Measurements from ENCODE around the gene PLCD1.
A peak's percentile ranks its signal among the peaks of the same experiment; 100 is the strongest.
"Not testable (repeated sequence)": the region's sequence is repeated elsewhere in the genome, so short reads cannot be mapped to it uniquely, and the experiment has no call there.

The PLCD1 gene

GRCh38 chr3:38046821-38047220, 17.4 kb upstream of the PLCD1 start:
- DNase-seq = no peak
- Mint-ChIP-seq H3K36me3 (peaks cover 3% of the 10 kb centered on the region), H3K9me3 (no peaks in the 10 kb centered on the region), H3K27ac (no peak overlapping the region), H3K27me3 (peaks cover 7% of the 10 kb centered on the region), H3K4me3 (no peak overlapping the region), H3K4me1 (no peaks in the 10 kb centered on the region)
- CTCF ChIA-PET = no interaction called here

GRCh38 chr3:38046027-38046426, 16.6 kb upstream of the PLCD1 start:
- Mint-ChIP-seq H3K27me3 (peaks cover 7% of the 10 kb centered on the region), H3K36me3 (peaks cover 3% of the 10 kb centered on the region), H3K27ac (no peak overlapping the region), H3K9me3 (no peaks in the 10 kb centered on the region), H3K4me3 (no peak overlapping the region), H3K4me1 (no peaks in the 10 kb centered on the region)
- CTCF ChIA-PET = interaction anchor here (1.1 kb wide), 1 partner anchor 44 kb away, joined by 4 read pairs; no protein-coding TSS in a partner anchor
- DNase-seq = no peak

GRCh38 chr3:38043486-38043885, 14.0 kb upstream of the PLCD1 start:
- peaks cover 2% of the 10 kb centered on the region for H3K9me3 Mint-ChIP-seq
- peaks cover 21% of the 10 kb centered on the region for H3K4me1 Mint-ChIP-seq
- DNase-seq = no peak
- H3K4me3 Mint-ChIP-seq = no peak overlapping the region
- H3K27me3 Mint-ChIP-seq = peaks cover 7% of the 10 kb centered on the region
- peaks cover 5% of the 10 kb centered on the region for H3K36me3 Mint-ChIP-seq
- H3K27ac Mint-ChIP-seq = no peak overlapping the region
- CTCF ChIA-PET = no interaction called here

- Mint-ChIP-seq H3K4me1 (peaks cover 41% of the 10 kb centered on the region), H3K27ac (peak overlapping the region; percentile 98), H3K36me3 (peaks cover 13% of the 10 kb centered on the region), H3K27me3 (peaks cover 6% of the 10 kb centered on the region), H3K4me3 (peak overlapping the region; percentile 60), H3K9me3 (peaks cover 10% of the 10 kb centered on the region)
- CTCF ChIA-PET = interaction anchor here (1.0 to 1.8 kb wide), 3 partner anchors 12 to 44 kb away, joined by 4 to 7 read pairs (median 5); no protein-coding TSS in a partner anchor
- no peak for DNase-seq
These were observed 11.0 kb upstream of the PLCD1 start for GRCh38 chr3:38040401-38040800.

- Mint-ChIP-seq H3K27me3 (peaks cover 1% of the 10 kb centered on the region), H3K27ac (peak overlapping the region; percentile 98), H3K4me1 (peaks cover 41% of the 10 kb centered on the region), H3K9me3 (peaks cover 10% of the 10 kb centered on the region), H3K4me3 (peak overlapping the region; percentile 60), H3K36me3 (peaks cover 13% of the 10 kb centered on the region)
- DNase-seq = peak; percentile 78
- CTCF ChIA-PET = interaction anchor here (0.8 to 1.8 kb wide), 5 partner anchors 12 to 457 kb away, joined by 3 to 7 read pairs (median 4); no protein-coding TSS in a partner anchor
These were observed 10.4 kb upstream of the PLCD1 start for GRCh38 chr3:38039899-38040261.

GRCh38 chr3:38039101-38039898, 9.9 kb upstream of the PLCD1 start, which contains the start of gene DLEC1:
Gene DLEC1, plus strand, starts transcription at chr3:38039208. Its CDS starts 18 bp downstream, at chr3:38039226.
- H3K27ac Mint-ChIP-seq = peak within 1 kb of the TSS; percentile 98
- H3K36me3 Mint-ChIP-seq = peaks cover 13% of the 10 kb centered on the region
- CTCF ChIA-PET = interaction anchor here (0.7 to 1.8 kb wide), 10 partner anchors 10 to 457 kb away, joined by 3 to 7 read pairs (median 4); partner anchors contain the start of gene PLCD1

GRCh38 chr3:38038447-38038911, 9.0 kb upstream of the PLCD1 start:
- H3K36me3 Mint-ChIP-seq = peaks cover 14% of the 10 kb centered on the region
- H3K4me1 Mint-ChIP-seq = peaks cover 42% of the 10 kb centered on the region
- peak; percentile 58 for DNase-seq
- peaks cover 12% of the 10 kb centered on the region for H3K27me3 Mint-ChIP-seq
- H3K27ac Mint-ChIP-seq = peak overlapping the region; percentile 98
- peaks cover 10% of the 10 kb centered on the region for H3K9me3 Mint-ChIP-seq
- CTCF ChIA-PET = interaction anchor here (0.7 to 1.8 kb wide), 6 partner anchors 9 to 132 kb away, joined by 3 to 7 read pairs (median 4); partner anchors contain the start of gene PLCD1
- peak overlapping the region; percentile 60 for H3K4me3 Mint-ChIP-seq

More at GRCh38 chr3:38039101-38039898, 9.9 kb upstream of the PLCD1 start, which contains the start of gene DLEC1:
- DNase-seq = peak; percentile 93
- Mint-ChIP-seq H3K9me3 (peaks cover 10% of the 10 kb centered on the region), H3K4me1 (peaks cover 41% of the 10 kb centered on the region), H3K4me3 (peak within 1 kb of the TSS; percentile 60), H3K27me3 (peaks cover 5% of the 10 kb centered on the region)

- Mint-ChIP-seq H3K9me3 (peaks cover 10% of the 10 kb centered on the region), H3K4me3 (no peak overlapping the region), H3K27ac (no peak overlapping the region), H3K27me3 (peaks cover 23% of the 10 kb centered on the region), H3K4me1 (peaks cover 53% of the 10 kb centered on the region), H3K36me3 (peaks cover 15% of the 10 kb centered on the region)
- no peak for DNase-seq
- CTCF ChIA-PET = interaction anchor here (1.5 kb wide), 1 partner anchor 40 kb away, joined by 5 read pairs; no protein-coding TSS in a partner anchor
These were observed 7.5 kb upstream of the PLCD1 start for GRCh38 chr3:38036906-38037305.

GRCh38 chr3:38036286-38036685, 6.8 kb upstream of the PLCD1 start:
- no peak overlapping the region for H3K27ac Mint-ChIP-seq
- no peak overlapping the region for H3K4me3 Mint-ChIP-seq
- H3K4me1 Mint-ChIP-seq = peaks cover 60% of the 10 kb centered on the region
- peaks cover 29% of the 10 kb centered on the region for H3K27me3 Mint-ChIP-seq
- no peak for DNase-seq
- CTCF ChIA-PET = no interaction called here
- H3K36me3 Mint-ChIP-seq = peaks cover 15% of the 10 kb centered on the region
- peaks cover 10% of the 10 kb centered on the region for H3K9me3 Mint-ChIP-seq

GRCh38 chr3:38034335-38034734, 4.9 kb upstream of the PLCD1 start:
- Mint-ChIP-seq H3K36me3 (peaks cover 15% of the 10 kb centered on the region), H3K4me1 (peaks cover 61% of the 10 kb centered on the region), H3K27me3 (peaks cover 46% of the 10 kb centered on the region)
- not testable (repeated sequence) for H3K27ac Mint-ChIP-seq, H3K4me3 Mint-ChIP-seq, DNase-seq, H3K9me3 Mint-ChIP-seq
- CTCF ChIA-PET = interaction anchor here (1.0 kb wide), 1 partner anchor 96 kb away, joined by 3 read pairs; no protein-coding TSS in a partner anchor

GRCh38 chr3:38033586-38033985, 4.1 kb upstream of the PLCD1 start:
- peaks cover 14% of the 10 kb centered on the region for H3K36me3 Mint-ChIP-seq
- H3K9me3 Mint-ChIP-seq, H3K4me3 Mint-ChIP-seq, DNase-seq, H3K27ac Mint-ChIP-seq, CTCF ChIA-PET: not testable (repeated sequence)
- H3K4me1 Mint-ChIP-seq = peaks cover 54% of the 10 kb centered on the region
- peaks cover 54% of the 10 kb centered on the region for H3K27me3 Mint-ChIP-seq

- peaks cover 66% of the 10 kb centered on the region for H3K27me3 Mint-ChIP-seq
- no peaks in the 10 kb centered on the region for H3K9me3 Mint-ChIP-seq
- H3K4me1 Mint-ChIP-seq = peaks cover 47% of the 10 kb centered on the region
- CTCF ChIA-PET = no interaction called here
- DNase-seq = no peak
- H3K27ac Mint-ChIP-seq = no peak overlapping the region
- no peak overlapping the region for H3K4me3 Mint-ChIP-seq
- peaks cover 10% of the 10 kb centered on the region for H3K36me3 Mint-ChIP-seq
These were observed 3.0 kb upstream of the PLCD1 start for GRCh38 chr3:38032328-38032865.

GRCh38 chr3:38031022-38031994, 1.9 kb upstream of the PLCD1 start:
- Mint-ChIP-seq H3K9me3 (no peaks in the 10 kb centered on the region), H3K4me1 (peaks cover 39% of the 10 kb centered on the region), H3K27ac (no peak overlapping the region), H3K27me3 (peaks cover 71% of the 10 kb centered on the region), H3K4me3 (peak overlapping the region; percentile 1), H3K36me3 (peaks cover 6% of the 10 kb centered on the region)
- CTCF ChIA-PET = no interaction called here
- DNase-seq = peak; percentile 50

Data from activated naive CD4-positive, alpha-beta T cell treated with anti-CD3 and anti-CD28 coated beads, Interleukin-2, amount 10 ng/mL, durations not matched to agents 7 days and 5 days (primary cell).